Neural crest cell (in vitro differentiated cells): ENCODE measurements around the gene OR1J2. TPM values are rescaled to one million over a fixed set of nuclear protein-coding genes. Genes with fewer than 3 reads are reported as not detected.

Experiments used
- DNase-seq: peaks from one replicate; pipeline ENCODE4 v3.0.0; 2021; ENCODE audit warnings: low read depth, mixed read lengths, low spot score
- H3K27ac Mint-ChIP-seq: one replicate; pipeline ENCODE4 v1.8.0; 2021; ENCODE audit warnings: mild to moderate bottlenecking, mixed read lengths; ENCODE audit not compliant: unreplicated experiment
- H3K27me3 Mint-ChIP-seq: 2 replicates; pipeline ENCODE4 v1.8.0; 2021; ENCODE audit warnings: low read depth, mild to moderate bottlenecking, mixed read lengths
- H3K36me3 Mint-ChIP-seq: 2 replicates; pipeline ENCODE4 v1.8.0; 2021; ENCODE audit warnings: low read depth, mild to moderate bottlenecking, mixed read lengths
- H3K4me1 Mint-ChIP-seq: 2 replicates; pipeline ENCODE4 v1.8.0; 2021; ENCODE audit warnings: mixed read lengths
- H3K4me3 Mint-ChIP-seq: one replicate; pipeline ENCODE4 v1.8.0; 2021; ENCODE audit warnings: mild to moderate bottlenecking, mixed read lengths
- H3K9me3 Mint-ChIP-seq: 2 replicates; pipeline ENCODE4 v1.8.0; 2021; ENCODE audit warnings: mixed read lengths
- CTCF ChIP-seq: fragments of 200-600 bp; sonication (generic); conservative IDR thresholded peaks from 2 replicates; pipeline ENCODE4 v1.5.0; 2021; ENCODE audit warnings: antibody characterized with exemption, mild to moderate bottlenecking
- total RNA-seq: library from RNA; stranded (reverse); gene quantifications from 2 replicates; pipeline ENCODE4 v1.2.1, GENCODE V29; 2021

Gene OR1J2
- total RNA-seq, 1 donor from 2014 or later, result not detected

DNA sequence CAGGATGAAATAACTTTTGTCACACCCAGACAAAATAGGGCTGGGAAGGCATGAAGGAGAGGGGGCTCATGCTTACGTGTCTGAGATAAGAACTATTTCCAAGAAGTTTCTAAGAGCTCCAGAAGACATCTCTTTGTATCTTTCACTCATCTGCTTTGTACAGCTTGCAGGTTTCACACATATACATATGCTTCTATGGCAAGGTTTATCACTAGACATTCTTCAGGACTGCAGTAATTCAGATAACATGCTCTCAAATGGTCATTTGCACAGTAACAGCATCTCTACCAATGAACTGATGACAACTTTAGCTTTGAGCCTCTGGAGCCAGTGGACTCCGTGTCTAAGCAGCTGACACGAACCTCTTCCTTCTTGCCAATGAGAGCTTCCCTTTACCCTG lies 36.0 kb upstream of the OR1J2 start:
- Mint-ChIP-seq H3K4me1 (no peaks in the 10 kb centered on the region), H3K27ac (no peak overlapping the region), H3K9me3 (no peaks in the 10 kb centered on the region), H3K4me3 (no peak overlapping the region), H3K36me3 (no peaks in the 10 kb centered on the region), H3K27me3 (peaks cover 87% of the 10 kb centered on the region)
- no peak for TF ChIP-seq CTCF
- DNase-seq, result no peak

- Mint-ChIP-seq H3K27me3 (peaks cover 81% of the 10 kb centered on the region), H3K9me3 (no peaks in the 10 kb centered on the region)
- TF ChIP-seq CTCF, result no peak
Measured at GRCh38 chr9:122475717-122476116, 34.9 kb upstream of the OR1J2 start.

GRCh38 chr9:122477346-122477745 lies 33.3 kb upstream of the OR1J2 start:
- Mint-ChIP-seq H3K27me3 (peaks cover 82% of the 10 kb centered on the region), H3K9me3 (no peaks in the 10 kb centered on the region), H3K27ac (no peak overlapping the region), H3K36me3 (no peaks in the 10 kb centered on the region), H3K4me3 (no peak overlapping the region), H3K4me1 (no peaks in the 10 kb centered on the region)
- TF ChIP-seq CTCF, result no peak
- no peak for DNase-seq

More at GRCh38 chr9:122475717-122476116, 34.9 kb upstream of the OR1J2 start:
- Mint-ChIP-seq H3K4me1 (no peaks in the 10 kb centered on the region), H3K36me3 (no peaks in the 10 kb centered on the region), H3K4me3 (no peak overlapping the region), H3K27ac (no peak overlapping the region)
- DNase-seq, result no peak

DNA sequence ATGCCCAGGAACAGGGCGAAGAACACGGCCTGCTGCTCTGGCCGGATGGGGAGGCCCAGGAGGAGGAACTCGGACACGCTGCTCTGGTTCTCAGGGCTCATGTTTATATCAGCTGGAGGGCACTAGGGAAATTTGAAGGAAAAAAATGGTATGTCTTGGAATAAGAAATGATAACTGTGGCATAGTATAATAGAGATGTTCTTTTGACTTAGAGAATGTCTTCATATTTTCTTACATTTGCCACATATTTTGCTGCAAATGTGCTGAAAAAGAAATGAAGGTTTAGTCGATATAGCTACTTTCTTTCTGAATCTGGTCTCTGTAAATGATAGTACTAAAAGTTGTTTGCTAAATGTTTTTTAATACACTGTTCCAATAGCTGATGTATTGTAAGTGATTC lies 32.8 kb upstream of the OR1J2 start, which contains the start of gene OR1J1:
Gene OR1J1, minus strand, starts transcription at position 101 of the 400 bp plus-strand sequence. Its CDS starts 0 bp downstream, at position 101.
- no peak for DNase-seq
- Mint-ChIP-seq H3K27me3 (peaks cover 83% of the 10 kb centered on the region), H3K9me3 (no peaks in the 10 kb centered on the region), H3K27ac (no peak within 1 kb of the TSS), H3K4me3 (no peak within 1 kb of the TSS), H3K36me3 (no peaks in the 10 kb centered on the region), H3K4me1 (no peaks in the 10 kb centered on the region)
- TF ChIP-seq CTCF, result no peak

- H3K9me3 Mint-ChIP-seq, result no peaks in the 10 kb centered on the region
- H3K36me3 Mint-ChIP-seq, result no peaks in the 10 kb centered on the region
- peaks cover 70% of the 10 kb centered on the region for H3K27me3 Mint-ChIP-seq
- no peak for DNase-seq
- no peak for TF ChIP-seq CTCF
- no peak overlapping the region for H3K4me3 Mint-ChIP-seq
- no peaks in the 10 kb centered on the region for H3K4me1 Mint-ChIP-seq
- H3K27ac Mint-ChIP-seq, result no peak overlapping the region
Measured at GRCh38 chr9:122479062-122479461, 31.5 kb upstream of the OR1J2 start.

DNA sequence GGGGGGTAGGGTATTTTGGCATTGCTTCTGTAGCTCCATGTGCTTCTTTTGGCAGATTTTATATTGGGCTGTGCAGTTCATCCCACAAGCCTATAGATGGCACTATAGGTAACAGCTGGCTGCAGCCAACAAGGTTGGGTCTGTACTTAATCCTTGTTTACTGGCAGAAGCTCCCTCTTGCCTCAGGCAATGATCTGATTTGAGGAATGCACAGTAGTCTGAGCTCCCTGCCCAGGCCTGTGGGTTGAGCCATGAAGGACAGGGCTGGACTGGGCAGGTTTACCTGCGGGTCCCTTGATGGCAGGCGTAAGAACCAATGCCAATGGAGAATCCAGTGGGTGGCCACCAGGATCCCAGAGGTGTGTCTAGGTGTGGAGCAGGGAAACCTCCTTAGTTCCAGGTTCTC lies 11.7 kb upstream of the OR1J2 start:
- TF ChIP-seq CTCF, result peak; percentile 69
- Mint-ChIP-seq H3K27ac (no peak overlapping the region), H3K9me3 (peaks cover 6% of the 10 kb centered on the region), H3K36me3 (no peaks in the 10 kb centered on the region), H3K4me3 (no peak overlapping the region), H3K4me1 (no peaks in the 10 kb centered on the region), H3K27me3 (peaks cover 47% of the 10 kb centered on the region)
- no peak for DNase-seq
